Hypothalamus (tissue), 51 donors: ENCODE results near the gene ABHD5.
A peak's percentile ranks its signal among the peaks of the same experiment; 100 is the strongest.
"Not testable (repeated sequence)": the region's sequence is repeated elsewhere in the genome, so short reads cannot be mapped to it uniquely, and the experiment has no call there.

Experiments
- DNase-seq, 51 donors: peaks; one replicate each; lab custom pipeline; 2025; lab: John Stamatoyannopoulos, UW

Gene ABHD5

DNA sequence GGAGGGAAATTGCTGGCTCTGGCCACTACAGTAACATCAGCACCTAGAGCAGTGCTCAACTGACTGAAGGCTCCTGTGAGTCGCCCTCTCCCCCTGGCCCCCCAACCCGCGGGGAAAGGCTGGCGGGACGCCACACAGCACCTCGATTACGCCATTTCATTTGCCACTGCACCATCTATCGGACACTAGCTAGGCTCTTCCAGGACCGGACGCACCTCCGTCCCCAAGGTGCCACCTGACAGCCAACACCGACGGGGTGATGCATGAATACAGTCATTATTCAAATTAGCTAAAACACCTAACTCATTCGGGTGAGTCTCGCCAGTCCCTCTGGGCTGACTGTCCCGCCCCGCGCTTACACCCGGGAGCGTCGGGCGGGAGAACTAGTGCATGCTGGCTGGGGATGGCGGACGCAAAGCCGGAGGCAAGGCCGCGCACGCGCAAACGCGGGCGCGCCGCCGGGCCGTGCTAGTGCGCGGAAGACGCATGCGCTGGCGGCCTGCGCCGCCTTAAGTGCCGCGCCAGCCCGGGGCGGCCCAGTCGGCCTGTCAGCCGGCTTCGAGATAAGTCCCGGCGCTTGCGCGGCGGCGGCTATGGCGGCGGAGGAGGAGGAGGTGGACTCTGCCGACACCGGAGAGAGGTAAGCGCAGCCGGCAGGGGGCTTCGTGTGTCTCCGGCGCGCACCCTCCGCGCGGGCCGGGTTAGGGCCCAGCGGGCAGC, at the start of gene ABHD5:
Gene ABHD5, plus strand, starts transcription at position 539 of the 720 bp plus-strand sequence. Its CDS starts 55 bp downstream, at position 594.
- DNase-seq = peak; percentile 39 to 92 (median 79)

DNA sequence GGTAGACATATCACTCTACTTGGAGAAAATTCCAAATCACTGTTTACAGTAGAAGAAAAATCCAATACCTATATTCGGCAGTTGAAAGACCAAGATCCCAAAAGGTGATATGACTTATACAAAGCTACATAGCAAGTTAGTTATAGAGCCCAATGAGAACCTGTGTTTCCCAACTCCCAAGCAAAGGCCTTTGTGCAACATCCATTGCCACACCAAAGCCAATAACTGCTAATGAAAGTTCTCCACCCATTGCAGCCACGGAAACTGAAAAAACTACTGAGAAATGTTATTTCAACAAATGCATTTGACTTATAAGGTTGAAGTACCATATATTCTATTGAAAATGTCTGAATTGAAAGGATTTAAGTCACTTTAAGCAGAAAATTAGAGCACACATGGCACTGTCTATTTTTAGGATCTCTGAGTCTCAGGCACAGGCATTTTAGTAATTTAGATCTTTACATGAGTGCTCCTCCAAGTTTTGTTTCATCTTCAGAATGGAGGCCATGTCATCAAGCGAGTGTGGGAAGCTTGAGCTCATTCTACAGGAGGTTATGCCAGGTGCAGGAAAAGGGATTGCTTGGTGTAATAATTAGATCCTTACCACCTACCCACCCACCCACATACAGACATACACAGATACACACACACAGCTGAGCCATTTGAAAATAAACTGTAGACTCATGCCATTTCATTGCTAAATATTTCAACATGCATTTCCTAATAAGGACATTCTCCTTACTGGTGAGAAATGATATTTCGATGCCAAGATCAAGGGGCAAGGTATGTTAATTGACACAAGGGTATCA, 49.2 kb upstream of the ABHD5 start:
- no peak for DNase-seq

GRCh38 chr3:43644443-43644842, 46.3 kb upstream of the ABHD5 start:
- no peak for DNase-seq

GRCh38 chr3:43647331-43648166, 43.2 kb upstream of the ABHD5 start:
- DNase-seq = no peak

DNA sequence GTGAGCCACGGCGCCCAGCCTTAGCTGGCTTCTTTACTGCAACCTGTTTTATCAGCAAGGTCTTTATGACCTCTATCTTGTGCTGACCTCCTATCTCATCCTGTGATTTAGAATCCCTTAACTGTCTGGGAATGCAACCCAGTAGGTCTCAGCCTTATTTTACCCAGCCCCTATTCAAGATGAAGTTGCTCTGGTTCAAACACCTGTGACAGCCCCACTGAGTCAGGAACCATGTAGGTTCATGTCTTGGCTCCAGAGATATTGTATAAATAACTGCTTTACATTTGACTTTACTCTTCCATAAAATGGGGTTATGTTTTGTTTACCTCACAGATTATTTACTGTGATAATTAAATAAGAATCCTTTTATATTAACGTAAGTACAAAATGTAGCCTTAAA, 41.8 kb upstream of the ABHD5 start:
- DNase-seq = no peak

GRCh38 chr3:43649365-43649968, 41.3 kb upstream of the ABHD5 start:
- DNase-seq = no peak

DNA sequence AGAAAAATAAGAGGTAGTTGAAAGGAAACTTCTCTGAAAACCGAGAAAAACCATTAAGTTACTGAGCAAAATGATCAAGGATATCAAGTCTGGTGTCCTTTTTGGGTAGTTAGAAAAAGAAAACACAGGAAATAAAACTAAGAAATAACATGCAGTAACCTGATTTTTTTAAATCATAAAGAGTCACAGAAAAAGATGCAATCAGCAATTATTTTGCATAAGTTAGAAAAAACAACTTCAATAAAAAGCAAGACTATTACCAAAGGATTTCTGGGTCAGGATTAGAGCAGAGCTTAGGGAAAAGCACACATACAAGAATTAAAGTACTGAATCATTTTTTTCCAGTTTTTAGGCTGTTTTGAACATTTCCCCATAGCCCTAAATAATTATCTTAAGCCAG, 40.4 kb upstream of the ABHD5 start:
- no peak for DNase-seq

GRCh38 chr3:43656390-43656789, 34.3 kb upstream of the ABHD5 start:
- DNase-seq = not testable (repeated sequence)

GRCh38 chr3:43659250-43659880, 31.4 kb upstream of the ABHD5 start:
- no peak for DNase-seq

- DNase-seq = not testable (repeated sequence)
These were observed 29.4 kb upstream of the ABHD5 start for GRCh38 chr3:43661376-43661775.

DNA sequence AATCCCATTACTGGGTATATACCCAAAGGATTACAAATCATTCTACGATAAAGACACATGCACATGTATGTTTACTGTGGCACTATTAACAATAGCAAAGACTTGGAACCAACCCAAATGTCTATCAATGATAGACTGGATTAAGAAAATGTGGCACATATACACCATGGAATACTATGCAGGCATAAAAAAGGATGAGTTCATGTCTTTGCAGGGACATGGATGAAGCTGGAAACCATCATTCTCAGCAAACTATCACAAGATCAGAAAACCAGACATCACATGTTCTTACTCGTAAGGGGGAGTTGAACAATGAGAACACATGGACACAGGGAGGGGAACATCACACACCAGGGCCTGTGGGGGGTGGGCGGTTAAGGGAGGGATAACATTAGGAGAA, 25.7 kb upstream of the ABHD5 start:
- not testable (repeated sequence) for DNase-seq

DNA sequence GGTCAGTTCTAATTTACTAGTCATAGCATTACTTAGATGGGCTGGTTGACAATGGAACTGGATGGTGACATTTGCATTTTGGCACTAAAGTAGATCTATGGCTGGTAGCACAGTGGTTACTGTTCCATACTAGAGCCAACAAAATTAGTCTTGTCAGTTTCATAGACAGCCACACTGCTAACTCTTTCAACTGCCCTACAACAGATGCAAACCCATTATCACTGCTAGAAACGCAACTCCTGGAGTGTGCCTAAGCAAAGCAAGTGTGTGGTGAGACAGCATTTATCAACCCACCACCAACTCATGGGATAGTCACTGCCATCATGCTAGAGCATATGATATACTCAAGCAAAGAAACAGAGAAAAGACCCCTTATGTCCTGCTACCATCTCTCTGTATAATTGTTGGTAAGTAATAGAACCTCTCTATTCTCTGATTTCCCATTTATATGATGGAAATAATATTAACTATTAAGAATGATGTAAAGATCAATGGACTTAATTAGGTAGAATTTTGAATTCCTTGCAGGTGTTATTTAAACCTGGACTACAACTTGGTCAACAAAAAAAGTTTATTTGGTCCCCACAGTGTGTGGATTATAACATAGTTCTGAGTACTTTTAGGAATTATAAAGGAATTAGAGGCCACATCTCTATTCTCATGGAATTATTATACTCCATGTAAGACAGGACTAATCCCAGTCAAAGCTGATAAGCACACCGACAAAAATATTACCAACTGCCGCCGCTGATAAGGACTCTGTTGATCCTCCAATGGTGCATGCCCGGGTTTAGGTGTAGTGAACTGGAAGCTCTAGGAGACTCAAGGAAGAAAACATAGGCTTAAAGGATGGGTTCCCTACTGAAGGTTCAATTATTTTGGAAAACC, 19.9 kb upstream of the ABHD5 start:
- no peak for DNase-seq

DNA sequence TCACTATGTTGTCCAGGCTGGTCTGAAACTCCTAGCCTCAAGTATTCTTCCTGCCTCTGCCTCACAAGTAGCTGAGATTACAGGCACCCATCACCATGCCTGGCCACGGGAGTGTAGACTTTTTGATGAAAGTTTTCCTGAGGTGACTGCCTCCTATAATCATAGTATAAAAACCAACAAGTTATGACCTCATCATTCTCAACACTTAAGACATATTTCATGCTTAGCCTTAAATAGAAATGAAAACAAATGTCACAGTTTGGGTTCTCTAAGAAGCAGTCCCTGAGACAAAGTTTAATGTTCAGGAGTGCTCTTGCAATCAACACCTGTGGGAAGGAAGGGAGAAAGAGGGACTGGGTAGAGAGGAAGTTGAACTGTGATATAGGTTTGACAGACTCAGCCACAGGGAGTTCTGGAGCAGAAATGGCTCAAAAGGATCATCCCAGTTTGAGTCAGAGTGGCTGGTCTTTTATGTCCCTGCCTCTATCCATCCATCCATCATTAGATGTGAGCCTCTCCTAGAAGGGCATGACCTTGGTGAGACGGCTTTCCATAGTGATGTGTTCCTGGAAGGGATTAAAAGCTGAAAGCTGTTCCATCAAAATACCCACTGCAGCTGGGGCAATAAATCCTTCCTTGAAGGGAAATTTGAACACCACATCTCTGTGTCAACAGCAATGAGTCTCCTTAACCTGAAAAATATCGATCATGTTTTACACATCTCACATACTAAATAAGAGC, 16.2 kb upstream of the ABHD5 start:
- no peak for DNase-seq

- no peak for DNase-seq
These were observed 15.1 kb upstream of the ABHD5 start for GRCh38 chr3:43675593-43675992.

DNA sequence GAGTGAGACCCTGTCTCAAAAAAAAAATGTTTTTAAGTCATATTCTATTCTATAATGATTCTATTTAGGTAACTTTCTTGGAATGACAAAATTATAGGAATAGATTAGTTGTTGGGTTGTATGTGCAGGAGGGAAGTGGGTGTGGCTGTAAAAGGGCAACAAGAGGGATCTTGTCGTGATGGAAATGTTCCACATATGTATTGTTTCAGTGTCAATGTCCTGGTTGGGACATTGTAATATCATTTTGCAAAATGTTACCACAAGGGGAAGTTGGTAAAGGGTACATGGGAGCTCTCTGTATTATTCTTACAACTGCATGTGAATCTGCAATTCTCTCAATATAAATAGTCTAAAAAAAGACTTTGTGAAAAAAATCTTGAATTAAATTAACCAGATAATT, 14.3 kb upstream of the ABHD5 start:
- no peak for DNase-seq

- DNase-seq = not testable (repeated sequence)
These were observed 12.4 kb upstream of the ABHD5 start for GRCh38 chr3:43678375-43678774.

DNA sequence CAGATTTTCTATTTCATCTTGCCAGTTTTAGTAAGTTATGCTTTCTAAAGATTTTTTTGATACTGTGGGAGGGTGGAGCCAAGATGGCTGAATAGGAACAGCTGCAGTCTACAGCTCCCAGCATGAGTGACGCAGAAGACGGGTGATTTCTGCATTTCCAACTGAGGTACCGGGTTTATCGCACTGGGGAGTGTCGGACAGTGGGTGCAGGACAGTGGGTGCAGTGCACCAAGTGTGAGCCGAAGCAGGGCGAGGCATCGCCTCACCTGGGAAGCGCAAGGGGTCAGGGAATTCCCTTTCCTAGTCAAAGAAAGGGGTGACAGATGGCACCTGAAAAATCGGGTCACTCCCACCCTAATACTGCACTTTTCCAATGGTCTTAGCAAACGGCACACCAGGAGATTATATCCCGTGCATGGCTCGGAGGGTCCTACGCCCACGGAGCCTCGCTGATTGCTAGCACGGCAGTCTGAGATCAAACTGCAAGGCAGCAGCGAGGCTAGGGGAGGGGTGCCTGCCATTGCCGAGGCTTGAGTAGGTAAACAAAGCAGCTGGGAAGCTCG, 11.8 kb upstream of the ABHD5 start:
- DNase-seq = not testable (repeated sequence)

DNA sequence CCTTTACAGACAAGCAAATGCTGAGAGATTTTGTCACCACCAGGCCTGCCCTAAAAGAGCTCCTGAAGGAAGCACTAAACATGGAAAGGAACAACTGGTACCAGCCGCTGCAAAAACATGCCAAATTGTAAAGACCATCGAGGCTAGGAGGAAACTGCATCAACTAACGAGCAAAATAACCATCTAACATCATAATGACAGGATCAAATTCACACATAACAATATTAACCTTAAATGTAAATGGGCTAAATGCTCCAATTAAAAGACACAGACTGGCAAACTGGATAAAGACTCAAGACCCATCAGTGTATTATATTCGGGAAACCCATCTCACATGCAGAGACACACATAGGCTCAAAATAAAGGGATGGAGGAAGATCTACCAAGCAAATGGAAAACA, 9.9 kb upstream of the ABHD5 start:
- not testable (repeated sequence) for DNase-seq
